Amniotic epithelial cell (primary cell): ENCODE data around the gene FKBP6.
"Not testable (repeated sequence)": the region's sequence is repeated elsewhere in the genome, so short reads cannot be mapped to it uniquely, and the experiment has no call there.

Source experiments
- DNase-seq: peaks from one replicate; pipeline ENCODE4 v3.0.0-alpha.2; 2010; ENCODE audit warnings: low read depth

FKBP6 gene

GRCh38 chr7:73358590-73359275 lies 30.8 kb downstream of the FKBP6 start:
- DNase-seq, result no peak

DNA sequence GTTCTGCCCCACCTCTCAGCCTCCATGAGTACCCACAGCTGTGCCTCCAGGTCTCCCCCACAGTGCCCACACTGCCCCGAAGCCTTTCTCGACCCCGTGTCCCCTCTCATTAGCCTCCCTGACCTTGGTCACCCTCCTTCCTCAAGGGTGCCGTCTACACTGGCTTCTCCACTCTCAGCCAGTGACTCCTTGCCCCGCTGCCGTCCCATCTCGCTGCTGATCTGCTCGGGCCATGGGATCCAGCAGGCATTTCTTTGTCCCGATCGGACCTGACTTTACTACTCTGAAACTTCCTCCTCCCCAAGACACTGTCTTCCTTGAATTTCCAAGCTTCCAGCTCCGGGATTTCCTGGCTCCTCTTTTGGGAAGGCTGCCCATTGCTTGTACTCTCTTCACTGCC lies 31.3 kb downstream of the FKBP6 start:
- DNase-seq, result no peak

DNA sequence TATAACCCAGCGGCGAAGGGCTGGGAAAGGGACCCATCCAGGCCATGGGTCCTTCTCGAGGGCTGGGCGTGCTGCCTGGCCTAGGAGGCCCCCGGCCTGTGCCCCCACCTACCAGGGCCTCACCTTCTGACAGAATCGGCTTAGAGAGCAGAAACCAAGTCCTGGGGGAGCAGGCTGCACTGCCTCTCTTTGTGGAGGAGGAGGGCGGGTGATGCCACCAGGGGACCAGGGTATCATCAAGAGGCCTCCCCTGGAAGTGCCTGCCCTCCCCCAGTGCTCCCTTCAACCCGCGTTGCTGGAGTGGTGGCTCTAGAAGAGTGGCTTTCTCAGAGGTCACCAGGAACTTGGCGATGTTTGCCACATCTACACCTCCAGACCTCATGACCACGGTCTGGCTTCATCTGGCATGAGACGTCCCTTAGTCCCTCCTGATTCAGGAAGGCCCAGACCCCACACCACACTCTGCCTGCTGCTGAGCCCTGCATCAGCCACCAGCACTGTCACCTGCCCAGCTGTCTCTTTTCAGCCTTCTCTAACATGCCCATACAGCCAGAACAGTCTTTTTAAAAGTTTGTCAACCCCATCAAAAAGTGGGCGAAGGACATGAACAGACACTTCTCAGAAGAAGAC lies 31.9 kb downstream of the FKBP6 start:
- DNase-seq, result no peak

DNA sequence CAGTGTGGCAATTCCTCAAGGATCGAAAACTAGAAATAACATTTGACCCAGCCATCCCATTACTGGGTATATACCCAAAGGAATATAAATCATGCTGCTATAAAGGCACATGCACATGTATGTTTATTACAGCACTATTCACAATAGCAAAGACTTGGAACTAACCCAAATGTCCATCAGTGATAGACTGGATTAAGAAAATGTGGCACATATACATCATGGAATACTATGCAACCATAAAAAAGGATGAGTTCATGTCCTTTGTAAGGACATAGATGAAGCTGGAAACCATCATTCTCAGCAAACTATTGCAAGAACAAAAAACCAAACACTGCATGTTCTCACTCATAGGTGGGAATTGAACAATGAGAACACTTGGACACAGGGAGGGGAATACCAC lies 32.6 kb downstream of the FKBP6 start:
- not testable (repeated sequence) for DNase-seq

GRCh38 chr7:73363225-73364005 lies 35.5 kb downstream of the FKBP6 start:
- DNase-seq, result no peak

DNA sequence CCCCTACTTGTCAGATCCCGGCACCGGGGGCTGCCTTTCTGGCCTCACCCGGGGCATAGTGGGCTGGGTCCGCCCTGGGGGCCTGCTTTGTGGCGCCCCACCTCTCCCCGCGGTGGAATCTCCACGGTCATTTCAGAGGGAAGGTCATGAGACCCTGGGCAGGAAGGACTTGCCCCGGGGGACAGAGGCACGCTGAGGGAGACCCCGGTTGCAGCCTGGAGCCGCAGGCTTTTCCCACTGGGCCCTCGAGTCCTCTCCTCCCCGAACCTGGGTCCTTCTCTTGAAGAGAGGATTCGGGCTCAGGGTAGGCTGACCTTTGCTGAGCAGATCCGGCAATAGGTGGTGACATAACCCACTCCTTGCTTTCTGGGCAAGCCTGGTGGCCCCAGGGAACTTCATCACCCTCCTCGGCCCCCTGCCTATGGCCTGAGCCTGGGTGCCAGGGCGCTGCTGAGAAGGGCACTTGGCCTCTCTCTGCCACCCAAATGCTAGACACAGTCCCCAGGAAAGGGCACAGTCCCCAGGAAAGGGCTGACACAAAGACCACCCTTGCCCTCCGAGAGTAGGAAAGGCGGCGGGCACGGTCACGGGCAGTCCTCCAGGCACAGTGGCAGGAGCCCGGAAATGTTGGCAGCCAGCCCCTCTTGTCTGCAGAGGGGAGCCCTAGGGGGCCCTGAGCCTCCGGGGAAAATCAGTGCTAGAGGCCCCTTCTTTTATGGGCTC lies 36.2 kb downstream of the FKBP6 start:
- no peak for DNase-seq

GRCh38 chr7:73366127-73366526 lies 38.2 kb downstream of the FKBP6 start:
- no peak for DNase-seq

- DNase-seq, result no peak
Measured at GRCh38 chr7:73366990-73367389, 39.0 kb downstream of the FKBP6 start.

GRCh38 chr7:73369009-73369408 lies 41.0 kb downstream of the FKBP6 start:
- DNase-seq, result no peak

DNA sequence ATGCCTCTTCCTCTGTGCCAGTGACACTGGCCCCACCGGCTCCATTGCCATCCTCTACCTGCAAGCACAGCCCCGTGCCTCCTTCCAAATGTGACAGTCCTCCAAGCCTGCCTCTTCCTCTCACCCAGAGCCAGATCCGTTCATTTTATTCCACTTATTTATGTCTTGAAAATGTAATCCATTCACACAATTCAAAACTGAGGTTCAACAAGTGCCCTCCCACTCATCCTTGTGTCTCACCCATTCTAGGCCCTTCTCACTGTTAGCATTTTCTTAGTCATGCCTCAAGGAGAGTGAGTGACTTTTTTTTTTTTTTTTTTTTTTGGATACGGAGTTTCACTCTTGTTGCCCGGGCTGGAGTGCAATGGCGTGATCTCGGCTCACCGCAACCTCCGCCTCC lies 41.7 kb downstream of the FKBP6 start:
- no peak for DNase-seq

GRCh38 chr7:73373741-73374140 lies 45.8 kb downstream of the FKBP6 start:
- DNase-seq, result no peak

DNA sequence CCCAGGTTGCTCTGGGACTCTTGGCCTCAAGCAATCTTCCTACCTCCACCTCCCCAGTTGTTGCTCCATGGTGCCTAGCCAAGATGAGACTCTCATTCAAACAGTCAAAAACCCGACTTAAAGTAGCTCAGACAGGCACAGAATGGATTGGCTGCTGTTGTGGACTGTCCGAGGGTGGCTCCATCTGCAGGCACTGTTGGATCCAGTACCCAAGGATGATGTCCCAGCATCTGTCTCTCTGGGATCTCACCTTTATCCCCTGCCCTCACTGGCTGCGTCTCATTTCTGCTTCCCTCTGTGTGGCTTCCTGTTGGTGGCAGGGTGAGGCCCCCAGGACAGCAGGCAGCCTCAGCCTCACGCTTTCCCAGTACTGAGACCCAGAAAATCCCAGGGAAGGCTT lies 48.3 kb downstream of the FKBP6 start:
- not testable (repeated sequence) for DNase-seq

DNA sequence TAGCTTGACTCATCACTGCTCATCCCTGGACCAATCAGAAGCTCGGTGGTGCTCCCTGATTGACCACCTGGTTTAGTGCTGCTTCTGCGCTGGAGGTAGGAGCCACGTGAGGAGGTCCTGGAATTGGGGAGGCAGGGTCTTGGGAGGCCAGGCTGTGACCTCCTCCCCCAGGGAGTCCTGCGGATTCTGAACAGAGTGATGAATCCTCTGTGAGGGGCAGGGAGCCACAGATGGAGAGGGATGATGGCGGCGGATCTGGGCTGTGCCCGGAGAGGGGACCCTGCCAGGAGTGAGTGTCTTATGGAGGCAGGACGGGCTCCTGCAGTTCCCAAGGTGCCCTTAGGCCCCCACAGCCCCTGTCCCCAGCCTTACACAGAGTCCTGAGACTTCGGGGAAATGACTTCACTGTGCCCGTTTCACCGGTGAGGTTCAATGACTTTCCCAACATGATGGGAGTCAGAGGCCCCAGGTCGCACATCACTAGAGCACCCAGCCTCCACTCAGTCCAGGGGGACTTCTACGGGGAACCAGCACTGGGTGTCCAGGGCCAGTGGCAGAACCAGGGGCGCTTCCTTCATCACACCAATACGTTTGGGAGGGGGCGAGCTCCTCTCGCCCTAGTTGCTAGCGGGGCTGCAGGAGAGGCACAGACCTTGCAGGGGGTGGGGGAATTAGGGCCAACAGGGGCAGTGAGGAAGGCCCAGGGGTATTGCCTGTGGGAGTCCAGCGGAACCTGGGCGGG lies 48.9 kb downstream of the FKBP6 start:
- DNase-seq, result no peak

- not testable (repeated sequence) for DNase-seq
Measured at GRCh38 chr7:73377413-73378200, 49.6 kb downstream of the FKBP6 start.

GRCh38 chr7:73382934-73383503 lies 55.1 kb downstream of the FKBP6 start:
- DNase-seq, result no peak

GRCh38 chr7:73387221-73387828 lies 59.4 kb downstream of the FKBP6 start:
- peak; percentile 11 for DNase-seq

DNA sequence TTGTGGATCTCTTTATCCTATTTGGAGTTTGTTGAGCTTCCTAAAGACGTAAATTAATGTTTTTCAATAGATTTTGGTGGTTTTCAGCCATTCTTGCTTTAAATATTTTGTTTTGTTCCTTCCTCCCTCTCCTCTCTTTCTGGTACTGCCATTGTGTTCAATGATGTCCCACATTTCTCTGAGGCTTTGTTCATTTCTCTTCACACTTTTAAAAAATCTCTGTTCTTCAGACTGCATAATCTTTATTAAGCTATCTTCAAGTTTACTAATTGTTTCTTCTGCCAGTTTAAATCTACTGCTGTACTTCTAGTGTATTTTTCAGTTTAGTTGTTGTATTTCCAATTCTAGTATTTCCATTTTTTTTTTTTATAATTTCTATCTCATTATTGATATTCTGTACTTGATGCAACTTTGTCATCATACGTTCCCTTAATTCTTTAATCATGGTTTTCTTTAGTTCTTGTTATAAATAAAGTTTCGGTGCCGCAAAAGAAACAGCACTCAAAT lies 60.0 kb downstream of the FKBP6 start:
- no peak for DNase-seq

DNA sequence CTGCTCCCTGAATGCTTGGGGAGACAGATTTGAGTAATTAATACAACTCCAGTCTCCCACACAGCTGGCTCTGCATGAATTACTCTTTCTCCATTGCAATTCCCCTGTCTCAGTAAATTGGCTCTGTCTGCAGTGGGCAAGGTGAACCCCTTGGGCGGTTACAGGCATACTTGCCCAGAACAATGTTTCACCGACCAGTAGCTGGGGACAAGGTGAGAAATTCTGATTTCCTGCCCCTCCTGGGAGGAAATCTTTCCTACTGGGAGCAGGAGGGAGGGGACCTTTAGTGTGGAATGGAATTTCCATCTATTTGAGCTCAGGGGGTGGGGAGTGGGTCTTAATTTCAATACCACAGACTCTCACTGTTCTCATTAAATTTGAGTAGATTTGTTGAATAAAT lies 63.4 kb downstream of the FKBP6 start:
- no peak for DNase-seq

- DNase-seq, result peak; percentile 29
Measured at GRCh38 chr7:73394422-73394821, 66.5 kb downstream of the FKBP6 start.
